ENCODE data around the gene NEU2. TPM values are rescaled to one million over a fixed set of nuclear protein-coding genes. Genes with fewer than 3 reads are reported as not detected.

NEU2 gene
- total and polyA plus RNA-seq, 2 of the 13 experiments (the other 11 are each of a cell fraction or from before 2014, with no cell fraction given): not detected

DNA sequence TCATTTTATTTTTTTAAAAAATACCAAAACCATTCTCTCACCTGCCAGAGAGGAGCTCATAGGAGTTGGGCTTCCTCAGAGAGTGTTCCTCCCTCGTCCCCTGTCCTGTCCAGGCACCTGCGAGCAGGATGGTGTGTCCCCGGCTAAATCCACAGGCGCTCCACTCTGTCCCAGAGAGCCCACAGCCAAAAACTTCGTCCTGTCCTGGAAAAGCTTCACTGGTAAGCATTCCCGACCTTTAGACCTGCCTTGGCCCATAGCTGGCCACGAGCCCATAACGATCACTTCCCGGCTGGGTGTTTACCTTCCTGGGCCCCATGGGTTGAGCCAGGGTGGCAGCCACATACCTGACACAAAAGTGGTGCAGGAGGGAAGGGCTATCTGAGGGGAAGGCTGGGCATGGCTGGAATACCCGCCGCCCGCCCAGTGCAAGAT lies 19.4 kb upstream of the NEU2 start, which contains the start of gene NGEF (continued):
- TF ChIP-seq HIVEP1 (CRISPR knock-in tag; IDR thresholded peaks at IDR 0.05): peak; percentile 71
- TF ChIP-seq RFXAP (CRISPR knock-in tag; IDR thresholded peaks at IDR 0.05; ENCODE audit: borderline replicate concordance): peak; percentile 56; the same call in 1 of the 2 replicates
- peak; percentile 87 for TF ChIP-seq YEATS4 (CRISPR knock-in tag; IDR thresholded peaks at IDR 0.05; ENCODE audit: borderline replicate concordance)
- no peak for TF ChIP-seq DR1 (CRISPR knock-in tag; IDR thresholded peaks at IDR 0.05)
- no peak for TF ChIP-seq MZF1 (CRISPR knock-in tag; IDR thresholded peaks at IDR 0.05; ENCODE audit: borderline replicate concordance)
- TF ChIP-seq ZFP36L2 (CRISPR knock-in tag; IDR thresholded peaks at IDR 0.05): no peak
- TF ChIP-seq ATF1 (CRISPR knock-in tag; IDR thresholded peaks at IDR 0.05): no peak
- TF ChIP-seq ZNF350 (CRISPR knock-in tag; IDR thresholded peaks at IDR 0.05; ENCODE audit: borderline replicate concordance, low read depth): peak; percentile 84
- TF ChIP-seq ZNF282 (IDR thresholded peaks at IDR 0.05; ENCODE audit: partially characterized antibody): no peak
- TF ChIP-seq HHEX (CRISPR knock-in tag; IDR thresholded peaks at IDR 0.05): peak; percentile 47
- TF ChIP-seq FOXK2 (IDR thresholded peaks at IDR 0.05): peak; percentile 87
- TF ChIP-seq SP5 (CRISPR knock-in tag; IDR thresholded peaks at IDR 0.05; ENCODE audit: borderline replicate concordance, low read depth): peak; percentile 51; the same call in 1 of the 2 replicates
- peak; percentile 56 for TF ChIP-seq ZFY (CRISPR knock-in tag; IDR thresholded peaks at IDR 0.05)
- no peak; the same call in 1 of the 2 replicates for TF ChIP-seq ZNF24 (IDR thresholded peaks at IDR 0.05)
- no peak for TF ChIP-seq PCBP1 (IDR thresholded peaks at IDR 0.05; ENCODE audit: borderline replicate concordance, low read depth, low read length)
- TF ChIP-seq, protein P1, sequence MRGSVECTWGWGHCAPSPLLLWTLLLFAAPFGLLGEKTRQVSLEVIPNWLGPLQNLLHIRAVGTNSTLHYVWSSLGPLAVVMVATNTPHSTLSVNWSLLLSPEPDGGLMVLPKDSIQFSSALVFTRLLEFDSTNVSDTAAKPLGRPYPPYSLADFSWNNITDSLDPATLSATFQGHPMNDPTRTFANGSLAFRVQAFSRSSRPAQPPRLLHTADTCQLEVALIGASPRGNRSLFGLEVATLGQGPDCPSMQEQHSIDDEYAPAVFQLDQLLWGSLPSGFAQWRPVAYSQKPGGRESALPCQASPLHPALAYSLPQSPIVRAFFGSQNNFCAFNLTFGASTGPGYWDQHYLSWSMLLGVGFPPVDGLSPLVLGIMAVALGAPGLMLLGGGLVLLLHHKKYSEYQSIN (CRISPR knock-in tag; IDR thresholded peaks at IDR 0.05; ENCODE audit: borderline replicate concordance): no peak
- no peak for TF ChIP-seq ZFP90 (CRISPR knock-in tag; IDR thresholded peaks at IDR 0.05; ENCODE audit: borderline replicate concordance)
- TF ChIP-seq DNMT1 (CRISPR knock-in tag; IDR thresholded peaks at IDR 0.05): no peak
- TF ChIP-seq SYNCRIP (IDR thresholded peaks at IDR 0.05; ENCODE audit: insufficient read depth, low read depth, low read length): no peak
- TF ChIP-seq, protein P2, sequence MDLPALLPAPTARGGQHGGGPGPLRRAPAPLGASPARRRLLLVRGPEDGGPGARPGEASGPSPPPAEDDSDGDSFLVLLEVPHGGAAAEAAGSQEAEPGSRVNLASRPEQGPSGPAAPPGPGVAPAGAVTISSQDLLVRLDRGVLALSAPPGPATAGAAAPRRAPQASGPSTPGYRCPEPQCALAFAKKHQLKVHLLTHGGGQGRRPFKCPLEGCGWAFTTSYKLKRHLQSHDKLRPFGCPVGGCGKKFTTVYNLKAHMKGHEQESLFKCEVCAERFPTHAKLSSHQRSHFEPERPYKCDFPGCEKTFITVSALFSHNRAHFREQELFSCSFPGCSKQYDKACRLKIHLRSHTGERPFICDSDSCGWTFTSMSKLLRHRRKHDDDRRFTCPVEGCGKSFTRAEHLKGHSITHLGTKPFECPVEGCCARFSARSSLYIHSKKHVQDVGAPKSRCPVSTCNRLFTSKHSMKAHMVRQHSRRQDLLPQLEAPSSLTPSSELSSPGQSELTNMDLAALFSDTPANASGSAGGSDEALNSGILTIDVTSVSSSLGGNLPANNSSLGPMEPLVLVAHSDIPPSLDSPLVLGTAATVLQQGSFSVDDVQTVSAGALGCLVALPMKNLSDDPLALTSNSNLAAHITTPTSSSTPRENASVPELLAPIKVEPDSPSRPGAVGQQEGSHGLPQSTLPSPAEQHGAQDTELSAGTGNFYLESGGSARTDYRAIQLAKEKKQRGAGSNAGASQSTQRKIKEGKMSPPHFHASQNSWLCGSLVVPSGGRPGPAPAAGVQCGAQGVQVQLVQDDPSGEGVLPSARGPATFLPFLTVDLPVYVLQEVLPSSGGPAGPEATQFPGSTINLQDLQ (CRISPR knock-in tag; IDR thresholded peaks at IDR 0.05): no peak; the same call in 1 of the 2 replicates
- TF ChIP-seq ZNF724P (CRISPR knock-in tag; IDR thresholded peaks at IDR 0.05; ENCODE audit: borderline replicate concordance): peak; percentile 80; the same call in 1 of the 2 replicates
- TF ChIP-seq, protein P3, sequence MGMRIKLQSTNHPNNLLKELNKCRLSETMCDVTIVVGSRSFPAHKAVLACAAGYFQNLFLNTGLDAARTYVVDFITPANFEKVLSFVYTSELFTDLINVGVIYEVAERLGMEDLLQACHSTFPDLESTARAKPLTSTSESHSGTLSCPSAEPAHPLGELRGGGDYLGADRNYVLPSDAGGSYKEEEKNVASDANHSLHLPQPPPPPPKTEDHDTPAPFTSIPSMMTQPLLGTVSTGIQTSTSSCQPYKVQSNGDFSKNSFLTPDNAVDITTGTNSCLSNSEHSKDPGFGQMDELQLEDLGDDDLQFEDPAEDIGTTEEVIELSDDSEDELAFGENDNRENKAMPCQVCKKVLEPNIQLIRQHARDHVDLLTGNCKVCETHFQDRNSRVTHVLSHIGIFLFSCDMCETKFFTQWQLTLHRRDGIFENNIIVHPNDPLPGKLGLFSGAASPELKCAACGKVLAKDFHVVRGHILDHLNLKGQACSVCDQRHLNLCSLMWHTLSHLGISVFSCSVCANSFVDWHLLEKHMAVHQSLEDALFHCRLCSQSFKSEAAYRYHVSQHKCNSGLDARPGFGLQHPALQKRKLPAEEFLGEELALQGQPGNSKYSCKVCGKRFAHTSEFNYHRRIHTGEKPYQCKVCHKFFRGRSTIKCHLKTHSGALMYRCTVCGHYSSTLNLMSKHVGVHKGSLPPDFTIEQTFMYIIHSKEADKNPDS (CRISPR knock-in tag; IDR thresholded peaks at IDR 0.05): peak; percentile 71; the same call in 1 of the 2 replicates
- peak; percentile 16; the same call in 1 of the 2 replicates for TF ChIP-seq CEBPB (IDR thresholded peaks at IDR 0.05; ENCODE audit: borderline replicate concordance, low read depth, low read length)

Data from HepG2 (cell line).